Measurements from ENCODE around the gene PPP2R5D. TPM values are rescaled to one million over a fixed set of nuclear protein-coding genes. Genes with fewer than 3 reads are reported as not detected.
"Not testable (repeated sequence)": the region's sequence is repeated elsewhere in the genome, so short reads cannot be mapped to it uniquely, and the experiment has no call there.

The PPP2R5D gene
- total RNA-seq, 4 donors from 2014 or later = 38.0 to 87.5 (median 52.9) TPM

- H3K4me3 ChIP-seq = no peak overlapping the region
- intact Hi-C loops (cut with DNase I; ENCODE audit: low total_unique reads) (no loop called here), in situ Hi-C loops (cut with MboI; ENCODE audit: low pct_ligation_motif_present in 1 of 4, low pct_unique_long_range_greater_than_20kb in 1 of 4, low sequenced_read_pairs in 3 of 4) (no loop called here)
- peaks cover 0 to 3% (median 0%) of the 10 kb centered on the region in 4 donors for H3K36me3 ChIP-seq
- TF ChIP-seq EP300 (IDR thresholded peaks at IDR 0.05; ENCODE audit: low read depth) (no peak), POLR2AphosphoS5 (IDR thresholded peaks at IDR 0.05) (no peak), POLR2A (IDR thresholded peaks at IDR 0.05) (no peak)
- TF ChIP-seq, protein P1, sequence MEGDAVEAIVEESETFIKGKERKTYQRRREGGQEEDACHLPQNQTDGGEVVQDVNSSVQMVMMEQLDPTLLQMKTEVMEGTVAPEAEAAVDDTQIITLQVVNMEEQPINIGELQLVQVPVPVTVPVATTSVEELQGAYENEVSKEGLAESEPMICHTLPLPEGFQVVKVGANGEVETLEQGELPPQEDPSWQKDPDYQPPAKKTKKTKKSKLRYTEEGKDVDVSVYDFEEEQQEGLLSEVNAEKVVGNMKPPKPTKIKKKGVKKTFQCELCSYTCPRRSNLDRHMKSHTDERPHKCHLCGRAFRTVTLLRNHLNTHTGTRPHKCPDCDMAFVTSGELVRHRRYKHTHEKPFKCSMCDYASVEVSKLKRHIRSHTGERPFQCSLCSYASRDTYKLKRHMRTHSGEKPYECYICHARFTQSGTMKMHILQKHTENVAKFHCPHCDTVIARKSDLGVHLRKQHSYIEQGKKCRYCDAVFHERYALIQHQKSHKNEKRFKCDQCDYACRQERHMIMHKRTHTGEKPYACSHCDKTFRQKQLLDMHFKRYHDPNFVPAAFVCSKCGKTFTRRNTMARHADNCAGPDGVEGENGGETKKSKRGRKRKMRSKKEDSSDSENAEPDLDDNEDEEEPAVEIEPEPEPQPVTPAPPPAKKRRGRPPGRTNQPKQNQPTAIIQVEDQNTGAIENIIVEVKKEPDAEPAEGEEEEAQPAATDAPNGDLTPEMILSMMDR (IDR thresholded peaks at IDR 0.05) = no peak
- H3K4me1 ChIP-seq = peaks cover 17 to 48% (median 40%) of the 10 kb centered on the region in 4 donors
- DNase-seq = no peak
- H3K27me3 ChIP-seq = no peaks in the 10 kb centered on the region
- no peaks in the 10 kb centered on the region for H3K9me3 ChIP-seq
- WGBS, 2 donors (ENCODE audit: low coverage in 1 of 2) = 76% methylated on average over 1 of the region's 1 CpG; no CpG with 5 or more reads in 1 of the 2 donors
- H3K27ac ChIP-seq = no peak overlapping the region
These were observed 4.2 kb downstream of the PPP2R5D start for GRCh38 chr6:42988486-42989020.

GRCh38 chr6:42989923-42990322, 5.6 kb downstream of the PPP2R5D start:
- no peaks in the 10 kb centered on the region for H3K27me3 ChIP-seq
- H3K4me1 ChIP-seq = peaks cover 14 to 43% (median 38%) of the 10 kb centered on the region in 4 donors
- peaks cover 0 to 3% (median 0%) of the 10 kb centered on the region in 4 donors for H3K36me3 ChIP-seq
- H3K9me3 ChIP-seq = no peaks in the 10 kb centered on the region
- no peak overlapping the region for H3K4me3 ChIP-seq
- H3K27ac ChIP-seq = peak overlapping the region; percentile 41 to 59 (median 52)
- in situ Hi-C loops (cut with MboI; ENCODE audit: low pct_ligation_motif_present in 1 of 4, low pct_unique_long_range_greater_than_20kb in 1 of 4, low sequenced_read_pairs in 3 of 4) = no loop called here
- intact Hi-C loops (cut with DNase I; ENCODE audit: low total_unique reads) = no loop called here
- DNase-seq = peak; percentile 74
- TF ChIP-seq, protein P1 (IDR thresholded peaks at IDR 0.05) = no peak
- TF ChIP-seq POLR2A (IDR thresholded peaks at IDR 0.05) (no peak), POLR2AphosphoS5 (IDR thresholded peaks at IDR 0.05) (peak in 1 of 3 donors; percentile 22), EP300 (IDR thresholded peaks at IDR 0.05; ENCODE audit: low read depth) (no peak)
- WGBS, 2 donors (ENCODE audit: low coverage in 1 of 2) = 0 to 61% methylated on average over 1 to 5 of the region's 5 CpGs

- Histone ChIP-seq H3K36me3 (peaks cover 0 to 3% (median 0%) of the 10 kb centered on the region in 4 donors), H3K27ac (no peak overlapping the region), H3K9me3 (no peaks in the 10 kb centered on the region), H3K4me3 (no peak overlapping the region), H3K27me3 (no peaks in the 10 kb centered on the region), H3K4me1 (peaks cover 0 to 26% (median 12%) of the 10 kb centered on the region in 4 donors)
- 81 to 89% methylated on average over 2 of the region's 2 CpGs for WGBS, 2 donors (ENCODE audit: low coverage in 1 of 2)
- in situ Hi-C loops (cut with MboI; ENCODE audit: low pct_ligation_motif_present in 1 of 4, low pct_unique_long_range_greater_than_20kb in 1 of 4, low sequenced_read_pairs in 3 of 4) = no loop called here
- no peak for TF ChIP-seq POLR2A (IDR thresholded peaks at IDR 0.05)
- intact Hi-C loops (cut with DNase I; ENCODE audit: low total_unique reads) = no loop called here
- DNase-seq = no peak
These were observed 9.1 kb downstream of the PPP2R5D start for GRCh38 chr6:42993445-42993844.

- Histone ChIP-seq H3K36me3 (no peaks in the 10 kb centered on the region), H3K27ac (no peak overlapping the region), H3K27me3 (no peaks in the 10 kb centered on the region), H3K4me3 (no peak overlapping the region), H3K9me3 (no peaks in the 10 kb centered on the region), H3K4me1 (peaks cover 0 to 11% (median 3%) of the 10 kb centered on the region in 4 donors)
- intact Hi-C loops (cut with DNase I; ENCODE audit: low total_unique reads) (no loop called here), in situ Hi-C loops (cut with MboI; ENCODE audit: low pct_ligation_motif_present in 1 of 4, low pct_unique_long_range_greater_than_20kb in 1 of 4, low sequenced_read_pairs in 3 of 4) (no loop called here)
- peak in 1 of 3 donors; percentile 20 for TF ChIP-seq POLR2AphosphoS5 (IDR thresholded peaks at IDR 0.05)
- TF ChIP-seq, protein P1 (IDR thresholded peaks at IDR 0.05) = no peak
- no peak for DNase-seq
These were observed 12.1 kb downstream of the PPP2R5D start for GRCh38 chr6:42996513-42996912.

GRCh38 chr6:42998205-42998604, 13.8 kb downstream of the PPP2R5D start:
- intact Hi-C loops (cut with DNase I; ENCODE audit: low total_unique reads); in situ Hi-C loops (cut with MboI; ENCODE audit: low pct_ligation_motif_present in 1 of 4, low pct_unique_long_range_greater_than_20kb in 1 of 4, low sequenced_read_pairs in 3 of 4); H3K27ac ChIP-seq; DNase-seq; H3K4me3 ChIP-seq; H3K27me3 ChIP-seq; H3K9me3 ChIP-seq; H3K36me3 ChIP-seq: not testable (repeated sequence)
- H3K4me1 ChIP-seq = peaks cover 0 to 11% (median 3%) of the 10 kb centered on the region in 4 donors
- 95 to 100% methylated on average over 3 to 9 of the region's 9 CpGs for WGBS, 2 donors (ENCODE audit: low coverage in 1 of 2)
